GM19043 (cell line): ENCODE data around the gene EMX1.
"Not testable (repeated sequence)": the region's sequence is repeated elsewhere in the genome, so short reads cannot be mapped to it uniquely, and the experiment has no call there.

ENCODE experiments used
- ATAC-seq: cut with Tn5 transposase; IDR thresholded peaks from one replicate; pipeline ENCODE4 v1.9.1; 2021; ENCODE audit warnings: low read depth; ENCODE audit not compliant: unreplicated experiment

The EMX1 gene

GRCh38 chr2:72898585-72898906 lies 18.8 kb upstream of the EMX1 start:
- no peak for ATAC-seq

GRCh38 chr2:72900191-72900825 lies 17.0 kb upstream of the EMX1 start:
- no peak for ATAC-seq

- ATAC-seq: no peak
Observed at GRCh38 chr2:72901426-72901825, 15.9 kb upstream of the EMX1 start.

- ATAC-seq: not testable (repeated sequence)
Observed at GRCh38 chr2:72907369-72907768, 9.9 kb upstream of the EMX1 start.

- no peak for ATAC-seq
Observed at GRCh38 chr2:72908741-72909140, 8.6 kb upstream of the EMX1 start.

GRCh38 chr2:72911256-72911655 lies 6.1 kb upstream of the EMX1 start:
- no peak for ATAC-seq

- ATAC-seq: no peak
Observed at GRCh38 chr2:72913486-72914205, 3.7 kb upstream of the EMX1 start.

GRCh38 chr2:72914206-72914559 lies 3.1 kb upstream of the EMX1 start:
- no peak for ATAC-seq

GRCh38 chr2:72914589-72915319 lies 2.6 kb upstream of the EMX1 start:
- no peak for ATAC-seq

GRCh38 chr2:72915320-72915906 lies 1.9 kb upstream of the EMX1 start:
- ATAC-seq: no peak

GRCh38 chr2:72915907-72916742 lies 1.2 kb upstream of the EMX1 start:
- ATAC-seq: peak; percentile 50

GRCh38 chr2:72916743-72917137 lies 579 bp upstream of the EMX1 start:
- no peak for ATAC-seq

GRCh38 chr2:72917877-72918553 lies 696 bp downstream of the EMX1 start:
- peak; percentile 8 for ATAC-seq

- ATAC-seq: no peak
Observed at GRCh38 chr2:72919414-72920317, 2.3 kb downstream of the EMX1 start.

GRCh38 chr2:72920318-72921087 lies 3.2 kb downstream of the EMX1 start:
- ATAC-seq: no peak

- no peak for ATAC-seq
Observed at GRCh38 chr2:72921088-72921851, 4.0 kb downstream of the EMX1 start.

- ATAC-seq: no peak
Observed at GRCh38 chr2:72921853-72922252, 4.5 kb downstream of the EMX1 start.
